22Rv1 (cell line): ENCODE measurements around the gene EID2.
A peak's percentile ranks its signal among the peaks of the same experiment; 100 is the strongest.

Experiments
- H3K27ac ChIP-seq: fragments of 450-650 bp; 2 replicates; pipeline ENCODE4 v1.5.1; 2017
- CTCF ChIP-seq: fragments of 450-650 bp; IDR thresholded peaks from 2 replicates; pipeline ENCODE4 v1.5.1; 2017; ENCODE audit warnings: mild to moderate bottlenecking
- ZFX ChIP-seq: fragments of 450-650 bp; IDR thresholded peaks from 2 replicates; pipeline ENCODE4 v1.6.1; 2017; ENCODE audit warnings: antibody characterized with exemption, borderline replicate concordance

Gene EID2

DNA sequence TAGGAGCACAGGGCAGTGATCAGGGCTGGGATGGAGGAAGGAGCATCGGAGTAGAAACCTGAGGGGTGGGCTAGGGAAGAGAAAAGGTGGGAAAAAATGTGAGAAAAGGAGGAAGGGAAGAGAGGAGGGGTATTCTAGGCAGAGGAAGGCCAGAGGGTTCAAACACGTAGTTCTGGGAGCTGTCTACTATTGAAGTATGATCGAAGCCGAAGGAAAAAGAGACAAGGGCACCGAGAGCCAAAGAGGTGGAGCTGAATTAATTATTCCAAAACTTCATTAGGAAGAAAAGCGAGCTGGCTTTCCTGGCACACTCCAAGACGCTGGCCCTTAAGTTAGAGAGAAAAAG, 33.4 kb downstream of the EID2 start:
- H3K27ac ChIP-seq, result no peak overlapping the region
- TF ChIP-seq ZFX, result no peak
- no peak for TF ChIP-seq CTCF

DNA sequence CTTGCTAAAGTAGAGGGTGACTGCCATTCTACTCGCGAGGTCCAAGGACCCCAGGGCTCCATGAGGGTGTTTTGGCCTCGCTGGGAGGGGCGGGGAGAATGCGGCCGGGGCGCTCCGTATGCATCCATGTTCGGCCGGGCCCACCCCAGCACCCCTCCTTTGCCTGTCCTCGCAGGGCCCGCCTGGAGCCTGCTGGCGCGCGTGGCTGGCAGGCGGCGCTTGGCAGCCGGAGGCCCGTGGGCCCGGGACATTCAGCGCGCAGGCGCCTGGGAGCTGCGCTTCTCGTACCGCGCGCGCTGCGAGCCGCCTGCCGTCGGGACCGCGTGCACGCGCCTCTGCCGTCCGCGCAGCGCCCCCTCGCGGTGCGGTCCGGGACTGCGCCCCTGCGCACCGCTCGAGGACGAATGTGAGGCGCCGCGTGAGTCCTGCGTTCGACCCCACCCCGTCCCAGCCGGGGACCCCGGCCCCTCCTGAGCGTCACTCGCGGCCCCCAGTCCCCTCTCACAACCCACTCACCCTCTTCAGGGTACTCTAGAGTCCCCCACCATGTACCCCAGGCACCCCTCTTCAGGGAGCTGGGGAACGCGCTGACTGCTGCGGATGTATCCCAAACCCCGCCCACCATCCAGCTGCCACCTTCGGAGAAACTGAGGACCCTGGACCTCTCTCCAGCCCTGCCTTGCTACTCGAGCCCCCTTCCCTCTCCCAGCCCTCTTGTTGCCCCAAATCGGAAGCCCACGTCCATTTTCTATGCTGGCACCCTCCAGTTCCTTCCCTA, 37.1 kb downstream of the EID2 start:
- TF ChIP-seq CTCF (peak; percentile 94), ZFX (no peak)

DNA sequence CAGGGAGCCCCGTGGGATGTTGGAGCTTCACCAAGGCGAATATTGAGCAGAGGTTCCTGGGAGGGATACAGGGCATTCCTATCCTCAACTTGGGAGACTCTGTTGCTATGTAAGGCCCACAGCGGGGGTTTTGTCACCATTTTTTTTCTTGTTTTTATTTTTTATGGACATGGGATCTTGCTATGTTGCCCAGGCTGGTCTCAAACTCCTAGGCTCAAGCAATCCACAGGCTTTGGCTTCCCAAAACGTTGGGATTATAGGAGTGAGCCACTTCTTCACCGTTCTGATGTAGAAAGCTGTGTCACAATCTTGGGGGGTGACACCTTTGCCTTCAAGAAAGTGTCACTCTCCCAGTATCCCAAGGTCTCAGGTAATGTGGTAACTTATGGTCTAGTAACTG, 38.6 kb downstream of the EID2 start:
- no peak overlapping the region for H3K27ac ChIP-seq
- TF ChIP-seq CTCF (no peak), ZFX (no peak)

More for the DNA sequence above, 37.1 kb downstream of the EID2 start:
- H3K27ac ChIP-seq, result no peak overlapping the region

DNA sequence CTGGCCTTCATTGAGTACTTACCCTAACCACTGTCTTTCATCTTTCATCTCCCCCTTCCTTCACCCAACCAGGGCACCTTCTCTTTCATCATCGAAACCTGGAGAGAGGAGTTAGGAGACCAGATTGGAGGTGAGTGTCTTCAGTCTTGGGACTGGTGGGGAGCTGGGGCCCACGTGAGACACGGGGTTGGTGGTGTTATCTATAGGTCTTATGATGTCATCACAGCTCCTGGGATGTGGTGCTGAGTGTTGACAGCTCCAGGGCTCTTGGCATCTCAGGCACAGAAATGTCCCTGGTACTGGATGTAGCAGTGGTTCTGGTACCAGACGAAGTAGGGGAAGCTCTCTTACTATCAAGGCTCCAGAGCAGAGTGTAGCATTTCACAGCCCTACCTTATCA, 39.4 kb downstream of the EID2 start:
- no peak overlapping the region for H3K27ac ChIP-seq
- TF ChIP-seq CTCF (no peak), ZFX (no peak)

DNA sequence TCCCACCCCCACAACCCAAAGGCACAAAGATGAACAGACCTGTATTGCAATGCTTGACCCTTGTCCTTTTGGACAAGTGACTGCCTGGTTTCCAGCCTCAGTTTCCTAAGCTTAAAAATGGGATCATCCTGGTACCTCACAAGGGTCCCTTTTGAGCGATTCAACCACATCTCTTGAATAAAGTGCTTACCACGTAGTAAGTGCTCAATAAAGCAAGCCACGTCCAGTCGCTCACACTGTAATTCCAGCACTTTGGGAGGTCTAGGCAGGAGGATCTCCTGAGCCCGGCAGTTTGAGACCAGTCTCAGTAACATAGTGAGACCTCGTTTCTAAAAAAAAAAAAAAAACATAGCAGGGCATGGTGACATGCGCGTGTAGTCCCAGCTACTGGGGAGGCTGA, 40.0 kb downstream of the EID2 start:
- no peak overlapping the region for H3K27ac ChIP-seq
- TF ChIP-seq ZFX (no peak), CTCF (no peak)

DNA sequence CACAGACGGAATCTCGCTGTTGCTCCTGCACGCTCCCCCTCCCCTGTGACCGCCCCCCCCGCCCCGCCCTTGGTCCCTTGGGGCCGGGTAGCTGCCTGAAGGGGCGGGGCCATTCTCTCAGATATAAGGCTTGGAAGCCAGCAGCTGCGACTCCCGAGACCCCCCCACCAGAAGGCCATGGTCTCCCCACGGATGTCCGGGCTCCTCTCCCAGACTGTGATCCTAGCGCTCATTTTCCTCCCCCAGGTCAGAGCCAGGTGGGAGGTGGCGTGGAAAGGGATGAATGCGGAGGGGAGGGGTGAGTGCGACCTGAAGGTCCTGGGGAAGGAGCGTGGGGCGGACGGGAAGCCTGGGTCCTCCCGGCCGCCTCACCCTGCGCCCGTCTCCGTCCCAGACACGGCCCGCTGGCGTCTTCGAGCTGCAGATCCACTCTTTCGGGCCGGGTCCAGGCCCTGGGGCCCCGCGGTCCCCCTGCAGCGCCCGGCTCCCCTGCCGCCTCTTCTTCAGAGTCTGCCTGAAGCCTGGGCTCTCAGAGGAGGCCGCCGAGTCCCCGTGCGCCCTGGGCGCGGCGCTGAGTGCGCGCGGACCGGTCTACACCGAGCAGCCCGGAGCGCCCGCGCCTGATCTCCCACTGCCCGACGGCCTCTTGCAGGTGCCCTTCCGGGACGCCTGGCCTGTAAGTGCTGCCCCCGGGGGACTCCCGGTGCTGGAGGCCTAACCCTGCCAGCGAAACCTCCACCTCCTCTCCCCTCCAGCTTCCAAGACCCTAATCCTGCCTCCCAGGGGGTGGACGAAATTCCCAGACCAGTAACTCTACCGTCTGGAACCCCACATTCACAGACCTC, 40.9 kb downstream of the EID2 start, which contains the start of gene DLL3:
Gene DLL3 (plus strand): TSS at position 150 of the 845 bp plus-strand sequence. CDS start 28 bp downstream, at position 178.
- H3K27ac ChIP-seq, result no peak within 1 kb of the TSS
- TF ChIP-seq ZFX (no peak), CTCF (no peak)
